Erythroblast (primary cell): ENCODE measurements around the gene DTX4.

Experiments
- GATA1 ChIP-seq: IDR thresholded peaks from 2 replicates; pipeline ENCODE4 v1.6.1; 2011; ENCODE audit warnings: low read depth, mild to moderate bottlenecking, control low read depth, low read length, moderate library complexity
- POLR2A ChIP-seq: IDR thresholded peaks from 2 replicates; pipeline ENCODE4 v1.6.1; 2011; ENCODE audit warnings: mild to moderate bottlenecking, low read length

GRCh38 chr11:59191890-59192289 is 20.0 kb downstream of the DTX4 start:
- TF ChIP-seq POLR2A (no peak), GATA1 (no peak)
